ENCODE results near the gene MED14.

DNA sequence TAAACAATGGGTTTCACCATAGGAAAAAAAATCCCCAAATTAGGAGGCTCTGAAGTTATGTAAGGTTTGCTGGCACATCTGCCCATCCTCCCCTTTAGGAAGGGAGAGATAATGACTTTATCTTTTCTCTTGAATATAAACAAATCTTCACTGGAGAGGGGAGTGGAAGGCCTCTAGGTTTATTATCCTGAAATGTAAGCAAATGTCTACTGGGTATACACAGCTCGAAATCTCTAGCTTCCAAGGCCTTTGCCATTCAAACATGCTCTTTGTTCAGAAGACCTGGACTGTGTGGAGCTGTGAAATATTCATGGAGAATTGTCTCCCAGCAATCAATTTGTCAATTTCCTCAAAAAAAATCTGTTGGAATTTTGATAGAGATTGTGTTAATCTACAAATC, 21.7 kb upstream of the MED14 start:
- TF ChIP-seq, protein P1, sequence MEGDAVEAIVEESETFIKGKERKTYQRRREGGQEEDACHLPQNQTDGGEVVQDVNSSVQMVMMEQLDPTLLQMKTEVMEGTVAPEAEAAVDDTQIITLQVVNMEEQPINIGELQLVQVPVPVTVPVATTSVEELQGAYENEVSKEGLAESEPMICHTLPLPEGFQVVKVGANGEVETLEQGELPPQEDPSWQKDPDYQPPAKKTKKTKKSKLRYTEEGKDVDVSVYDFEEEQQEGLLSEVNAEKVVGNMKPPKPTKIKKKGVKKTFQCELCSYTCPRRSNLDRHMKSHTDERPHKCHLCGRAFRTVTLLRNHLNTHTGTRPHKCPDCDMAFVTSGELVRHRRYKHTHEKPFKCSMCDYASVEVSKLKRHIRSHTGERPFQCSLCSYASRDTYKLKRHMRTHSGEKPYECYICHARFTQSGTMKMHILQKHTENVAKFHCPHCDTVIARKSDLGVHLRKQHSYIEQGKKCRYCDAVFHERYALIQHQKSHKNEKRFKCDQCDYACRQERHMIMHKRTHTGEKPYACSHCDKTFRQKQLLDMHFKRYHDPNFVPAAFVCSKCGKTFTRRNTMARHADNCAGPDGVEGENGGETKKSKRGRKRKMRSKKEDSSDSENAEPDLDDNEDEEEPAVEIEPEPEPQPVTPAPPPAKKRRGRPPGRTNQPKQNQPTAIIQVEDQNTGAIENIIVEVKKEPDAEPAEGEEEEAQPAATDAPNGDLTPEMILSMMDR (IDR thresholded peaks at IDR 0.05) = no peak
- TF ChIP-seq POLR2A (IDR thresholded peaks at IDR 0.05) (no peak), POLR2AphosphoS5 (IDR thresholded peaks at IDR 0.05) (no peak)
